Stimulated activated naive B cell treated with anti-CD40 and anti-IgM and Interleukin-4, amounts not matched to agents 10 μg/mL and 1 μg/mL and 100 μg/mL, for 72 hours (primary cell): ENCODE results near the gene DRD3.

Experiments used
- ATAC-seq, 2 donors: fragments of 150-1000 bp; cut with Tn5 transposase; replicated peaks; 2 replicates each; pipeline ENCODE4 v1.10.0; 2021; ENCODE audit warnings: moderate library complexity in 1 of 2
- DNase-seq: peaks from one replicate; pipeline ENCODE4 v3.0.0; 2021
- H3K27ac Mint-ChIP-seq: one replicate; pipeline ENCODE4 v1.8.0; 2022; ENCODE audit warnings: mild to moderate bottlenecking, mixed read lengths
- H3K27me3 Mint-ChIP-seq, 2 donors: one replicate each; pipeline ENCODE4 v1.8.0; 2022; ENCODE audit warnings: mixed read lengths in 2 of 2
- H3K36me3 Mint-ChIP-seq, 2 donors: one replicate each; pipeline ENCODE4 v1.8.0; 2022; ENCODE audit warnings: mixed read lengths in 2 of 2, mild to moderate bottlenecking in 1 of 2
- H3K4me1 Mint-ChIP-seq, 2 donors: one replicate each; pipeline ENCODE4 v1.8.0; 2022; ENCODE audit warnings: mixed read lengths in 2 of 2, mild to moderate bottlenecking in 1 of 2
- H3K4me3 Mint-ChIP-seq, 2 donors: one replicate each; pipeline ENCODE4 v1.8.0; 2022; ENCODE audit warnings: mild to moderate bottlenecking in 2 of 2, mixed read lengths in 2 of 2, moderate library complexity in 1 of 2
- H3K9me3 Mint-ChIP-seq, 2 donors: one replicate each; pipeline ENCODE4 v1.8.0; 2022; ENCODE audit warnings: mixed read lengths in 2 of 2, mild to moderate bottlenecking in 1 of 2

The DRD3 gene

GRCh38 chr3:114178770-114179368 lies at the start of gene DRD3:
DRD3 (minus strand) TSS chr3:114179052; CDS start chr3:114171992, 7,060 bp downstream.
- H3K27ac Mint-ChIP-seq: no peak within 1 kb of the TSS
- H3K36me3 Mint-ChIP-seq: peaks cover 0 to 2% of the 10 kb centered on the region in 2 donors
- H3K27me3 Mint-ChIP-seq: peaks cover 6 to 14% of the 10 kb centered on the region in 2 donors
- H3K4me3 Mint-ChIP-seq: no peak within 1 kb of the TSS
- peaks cover 4 to 13% of the 10 kb centered on the region in 2 donors for H3K4me1 Mint-ChIP-seq
- ATAC-seq (peak in 1 of 2 donors; percentile 47), DNase-seq (no peak)
- H3K9me3 Mint-ChIP-seq: peaks cover under 1 to 3% of the 10 kb centered on the region in 2 donors

- Mint-ChIP-seq H3K27me3 (no peaks in the 10 kb centered on the region), H3K9me3 (peaks cover 12% of the 10 kb centered on the region in 2 donors), H3K27ac (no peak overlapping the region), H3K4me1 (peaks cover 35 to 60% of the 10 kb centered on the region in 2 donors), H3K36me3 (peaks cover 20 to 32% of the 10 kb centered on the region in 2 donors), H3K4me3 (no peak overlapping the region)
- no peak for ATAC-seq
- no peak for DNase-seq
Measured at GRCh38 chr3:114227076-114227475, 48.2 kb upstream of the DRD3 start.

- no peaks in the 10 kb centered on the region for H3K27me3 Mint-ChIP-seq
- H3K36me3 Mint-ChIP-seq: peaks cover 20 to 32% of the 10 kb centered on the region in 2 donors
- peak overlapping the region; percentile 91 for H3K27ac Mint-ChIP-seq
- no peak for ATAC-seq
- H3K4me1 Mint-ChIP-seq: peaks cover 32 to 62% of the 10 kb centered on the region in 2 donors
- DNase-seq: no peak
- peaks cover 12% of the 10 kb centered on the region in 2 donors for H3K9me3 Mint-ChIP-seq
- peak overlapping the region; percentile 37 to 59 for H3K4me3 Mint-ChIP-seq
Measured at GRCh38 chr3:114226313-114226712, 47.5 kb upstream of the DRD3 start.

- H3K27ac Mint-ChIP-seq: peak overlapping the region; percentile 56
- no peak overlapping the region for H3K4me3 Mint-ChIP-seq
- H3K4me1 Mint-ChIP-seq: peaks cover 37 to 63% of the 10 kb centered on the region in 2 donors
- no peaks in the 10 kb centered on the region for H3K27me3 Mint-ChIP-seq
- ATAC-seq (peak; percentile 87 to 90), DNase-seq (peak; percentile 34)
- peaks cover 12% of the 10 kb centered on the region in 2 donors for H3K9me3 Mint-ChIP-seq
- peaks cover 20 to 29% of the 10 kb centered on the region in 2 donors for H3K36me3 Mint-ChIP-seq
Measured at GRCh38 chr3:114223143-114223542, 44.3 kb upstream of the DRD3 start.

GRCh38 chr3:114221881-114222264 lies 43.0 kb upstream of the DRD3 start:
- ATAC-seq: no peak
- Mint-ChIP-seq H3K36me3 (peaks cover 20 to 26% of the 10 kb centered on the region in 2 donors), H3K27me3 (no peaks in the 10 kb centered on the region), H3K27ac (peak overlapping the region; percentile 60), H3K9me3 (peaks cover 10 to 12% of the 10 kb centered on the region in 2 donors), H3K4me3 (no peak overlapping the region), H3K4me1 (peaks cover 43 to 55% of the 10 kb centered on the region in 2 donors)
- no peak for DNase-seq

- Mint-ChIP-seq H3K27ac (peak overlapping the region; percentile 16), H3K27me3 (no peaks in the 10 kb centered on the region), H3K9me3 (peaks cover 10 to 12% of the 10 kb centered on the region in 2 donors), H3K4me3 (no peak overlapping the region), H3K36me3 (peaks cover 20 to 23% of the 10 kb centered on the region in 2 donors), H3K4me1 (peaks cover 43 to 49% of the 10 kb centered on the region in 2 donors)
- ATAC-seq (no peak), DNase-seq (no peak)
Measured at GRCh38 chr3:114221165-114221880, 42.5 kb upstream of the DRD3 start.

- Mint-ChIP-seq H3K27me3 (no peaks in the 10 kb centered on the region), H3K4me3 (peak overlapping the region; percentile 52 to 64), H3K4me1 (peaks cover 35 to 36% of the 10 kb centered on the region in 2 donors), H3K27ac (peak overlapping the region; percentile 90), H3K9me3 (peaks cover 2 to 6% of the 10 kb centered on the region in 2 donors), H3K36me3 (peaks cover 7 to 8% of the 10 kb centered on the region in 2 donors)
- ATAC-seq (no peak), DNase-seq (no peak)
Measured at GRCh38 chr3:114219741-114220140, 40.9 kb upstream of the DRD3 start.

- peak overlapping the region in 1 of 2 donors; percentile 20 for H3K4me3 Mint-ChIP-seq
- H3K9me3 Mint-ChIP-seq: no peaks in the 10 kb centered on the region
- H3K27ac Mint-ChIP-seq: peak overlapping the region; percentile 14
- DNase-seq (peak; percentile 41), ATAC-seq (peak; percentile 2 to 11)
- H3K4me1 Mint-ChIP-seq: peaks cover 29 to 35% of the 10 kb centered on the region in 2 donors
- H3K36me3 Mint-ChIP-seq: peaks cover 0 to 2% of the 10 kb centered on the region in 2 donors
- no peaks in the 10 kb centered on the region for H3K27me3 Mint-ChIP-seq
Measured at GRCh38 chr3:114218578-114219185, 39.8 kb upstream of the DRD3 start.

GRCh38 chr3:114218006-114218405 lies 39.2 kb upstream of the DRD3 start:
- H3K4me3 Mint-ChIP-seq: peak overlapping the region in 1 of 2 donors; percentile 37
- H3K4me1 Mint-ChIP-seq: peaks cover 26 to 35% of the 10 kb centered on the region in 2 donors

GRCh38 chr3:114217266-114217665 lies 38.4 kb upstream of the DRD3 start:
- Mint-ChIP-seq H3K27ac (no peak overlapping the region), H3K4me3 (no peak overlapping the region), H3K36me3 (peaks cover 0 to 2% of the 10 kb centered on the region in 2 donors), H3K27me3 (no peaks in the 10 kb centered on the region), H3K4me1 (peaks cover 32 to 42% of the 10 kb centered on the region in 2 donors), H3K9me3 (no peaks in the 10 kb centered on the region)
- DNase-seq (no peak), ATAC-seq (no peak)

More at GRCh38 chr3:114218006-114218405, 39.2 kb upstream of the DRD3 start:
- DNase-seq (no peak), ATAC-seq (no peak)
- Mint-ChIP-seq H3K9me3 (no peaks in the 10 kb centered on the region), H3K36me3 (peaks cover 0 to 2% of the 10 kb centered on the region in 2 donors), H3K27ac (no peak overlapping the region), H3K27me3 (no peaks in the 10 kb centered on the region)

- no peak for DNase-seq
- Mint-ChIP-seq H3K27ac (no peak overlapping the region), H3K36me3 (peaks cover 0 to 2% of the 10 kb centered on the region in 2 donors), H3K9me3 (no peaks in the 10 kb centered on the region), H3K27me3 (no peaks in the 10 kb centered on the region), H3K4me3 (no peak overlapping the region), H3K4me1 (peaks cover 31 to 40% of the 10 kb centered on the region in 2 donors)
- ATAC-seq: no peak
Measured at GRCh38 chr3:114216186-114216970, 37.5 kb upstream of the DRD3 start.

- H3K27me3 Mint-ChIP-seq: no peaks in the 10 kb centered on the region
- H3K36me3 Mint-ChIP-seq: peaks cover 0 to 2% of the 10 kb centered on the region in 2 donors
- no peaks in the 10 kb centered on the region for H3K9me3 Mint-ChIP-seq
- H3K27ac Mint-ChIP-seq: no peak overlapping the region
- peak; percentile 5 to 16 for ATAC-seq
- no peak overlapping the region for H3K4me3 Mint-ChIP-seq
- peaks cover 19 to 37% of the 10 kb centered on the region in 2 donors for H3K4me1 Mint-ChIP-seq
- DNase-seq: no peak
Measured at GRCh38 chr3:114214542-114215341, 35.9 kb upstream of the DRD3 start.
